Fibroblast of skin of scalp (primary cell): ENCODE results near the gene ERLIN1. TPM values are rescaled to one million over a fixed set of nuclear protein-coding genes. Genes with fewer than 3 reads are reported as not detected.

ENCODE experiments used
- DNase-seq: peaks from one replicate; pipeline ENCODE4 v3.0.0-alpha.2; 2013
- polyA plus RNA-seq, 2 experiments: library from polyadenylated mRNA; unstranded; fragments of 120-200 nt; gene quantifications; one replicate each; pipeline ENCODE4 v1.2.1, GENCODE V29; 2013; ENCODE audit not compliant: insufficient read length in 2 of 2

The ERLIN1 gene
- 36.7 TPM for polyA plus RNA-seq (2013, experiment 1 of 2; ENCODE audit: insufficient read length)
- polyA plus RNA-seq (2013, experiment 2 of 2; ENCODE audit: insufficient read length), result 39.4 TPM

GRCh38 chr10:100185364-100186252 is at the start of gene ERLIN1:
Gene ERLIN1 (minus strand): TSS chr10:100186029. CDS start chr10:100185626, 403 bp downstream.
- DNase-seq, result peak; percentile 92

GRCh38 chr10:100232101-100232500 is 46.3 kb upstream of the ERLIN1 start:
- no peak for DNase-seq

- DNase-seq, result no peak
Measured at GRCh38 chr10:100229819-100230422, 44.1 kb upstream of the ERLIN1 start.

GRCh38 chr10:100223879-100224278 is 38.0 kb upstream of the ERLIN1 start:
- no peak for DNase-seq

GRCh38 chr10:100222529-100222928 is 36.7 kb upstream of the ERLIN1 start:
- no peak for DNase-seq

- no peak for DNase-seq
Measured at GRCh38 chr10:100216006-100216405, 30.2 kb upstream of the ERLIN1 start.

- DNase-seq, result peak; percentile 54
Measured at GRCh38 chr10:100209303-100209702, 23.5 kb upstream of the ERLIN1 start.

GRCh38 chr10:100208276-100208675 is 22.4 kb upstream of the ERLIN1 start:
- DNase-seq, result no peak

- DNase-seq, result no peak
Measured at GRCh38 chr10:100204370-100204769, 18.5 kb upstream of the ERLIN1 start.

GRCh38 chr10:100201549-100201948 is 15.7 kb upstream of the ERLIN1 start:
- DNase-seq, result no peak

- DNase-seq, result no peak
Measured at GRCh38 chr10:100194711-100195110, 8.9 kb upstream of the ERLIN1 start.

- DNase-seq, result no peak
Measured at GRCh38 chr10:100192350-100192749, 6.5 kb upstream of the ERLIN1 start.

- DNase-seq, result peak; percentile 50
Measured at GRCh38 chr10:100186253-100187212, 704 bp upstream of the ERLIN1 start.

- DNase-seq, result peak; percentile 15
Measured at GRCh38 chr10:100184840-100185239, 989 bp downstream of the ERLIN1 start.

GRCh38 chr10:100184426-100184825 is 1.4 kb downstream of the ERLIN1 start:
- DNase-seq, result no peak

- no peak for DNase-seq
Measured at GRCh38 chr10:100183481-100183880, 2.3 kb downstream of the ERLIN1 start.

- DNase-seq, result no peak
Measured at GRCh38 chr10:100182908-100183307, 2.9 kb downstream of the ERLIN1 start.

GRCh38 chr10:100182281-100182680 is 3.5 kb downstream of the ERLIN1 start:
- DNase-seq, result no peak

GRCh38 chr10:100175875-100176274 is 10.0 kb downstream of the ERLIN1 start:
- no peak for DNase-seq

- no peak for DNase-seq
Measured at GRCh38 chr10:100174699-100175677, 10.8 kb downstream of the ERLIN1 start.

- DNase-seq, result no peak
Measured at GRCh38 chr10:100173035-100173434, 12.8 kb downstream of the ERLIN1 start.
